Stimulated activated naive CD8-positive, alpha-beta T cell treated with anti-CD3 and anti-CD28 coated beads, Interleukin-15, amount 100 ng/mL, for 72 hours (primary cell): Measurements from ENCODE around the gene LRGUK.
"Not testable (repeated sequence)": the region's sequence is repeated elsewhere in the genome, so short reads cannot be mapped to it uniquely, and the experiment has no call there.

Experiments used
- ATAC-seq: fragments of 150-1000 bp; cut with Tn5 transposase; 2 replicates; pipeline ENCODE4 v1.10.0; 2021; ENCODE audit warnings: mild to moderate bottlenecking, moderate library complexity
- DNase-seq, 2 donors: peaks; one replicate each; pipeline ENCODE4 v3.0.0; 2021 to 2022
- H3K27ac Mint-ChIP-seq, 2 donors: one replicate each; pipeline ENCODE4 v1.8.0; 2022; ENCODE audit warnings: mild to moderate bottlenecking in 2 of 2, mixed read lengths in 2 of 2, moderate library complexity in 2 of 2
- H3K27me3 Mint-ChIP-seq: one replicate; pipeline ENCODE4 v1.8.0; 2022; ENCODE audit warnings: mixed read lengths
- H3K4me1 Mint-ChIP-seq: one replicate; pipeline ENCODE4 v1.8.0; 2022; ENCODE audit warnings: mild to moderate bottlenecking, mixed read lengths
- H3K4me3 Mint-ChIP-seq, 2 donors: one replicate each; pipeline ENCODE4 v1.8.0; 2022; ENCODE audit warnings: mild to moderate bottlenecking in 2 of 2, mixed read lengths in 2 of 2, moderate library complexity in 1 of 2
- H3K9me3 Mint-ChIP-seq, 2 donors: one replicate each; pipeline ENCODE4 v1.8.0; 2022; ENCODE audit warnings: mixed read lengths in 2 of 2

LRGUK gene

DNA sequence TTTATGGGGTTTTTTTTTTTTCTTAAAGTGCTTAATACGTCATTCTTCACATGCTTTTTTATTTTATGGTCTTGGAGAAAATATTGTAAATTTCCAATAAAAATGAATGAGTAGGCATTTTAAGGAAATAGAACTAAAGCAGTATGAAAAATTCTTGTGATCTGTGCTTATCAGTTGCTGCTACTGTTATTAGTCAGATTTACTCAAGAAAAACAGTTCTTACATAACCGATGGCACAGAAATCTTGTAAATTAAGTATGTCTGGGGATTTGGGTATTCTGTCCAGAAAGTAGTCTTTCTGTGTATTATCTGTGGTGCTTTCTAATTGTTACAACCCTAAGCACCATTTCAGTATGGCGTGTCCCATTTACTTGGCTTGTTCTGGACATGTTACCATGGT is 64.7 kb downstream of the LRGUK start:
- ATAC-seq, result no peak
- Mint-ChIP-seq H3K4me1 (no peaks in the 10 kb centered on the region), H3K4me3 (no peak overlapping the region), H3K27me3 (no peaks in the 10 kb centered on the region), H3K9me3 (no peaks in the 10 kb centered on the region), H3K27ac (no peak overlapping the region)
- no peak for DNase-seq

DNA sequence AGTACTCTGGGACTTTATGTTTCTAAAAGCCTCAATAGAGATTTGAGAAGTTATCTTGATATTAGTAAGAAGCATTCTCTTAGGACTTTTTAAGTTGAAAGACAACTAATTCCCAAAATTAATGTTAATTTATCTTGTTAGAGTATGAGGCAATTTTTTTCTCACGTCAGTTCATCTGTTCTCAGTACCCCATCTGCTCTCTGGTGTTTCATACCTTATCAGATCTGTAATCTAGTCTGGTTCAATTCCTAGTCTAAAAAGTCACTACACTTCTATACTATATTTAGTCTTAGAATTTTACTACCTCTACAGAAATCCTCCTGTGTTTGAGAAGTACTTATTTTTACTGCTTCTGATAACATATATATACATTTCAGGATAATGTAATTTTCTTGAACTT is 66.1 kb downstream of the LRGUK start:
- no peak overlapping the region for H3K27ac Mint-ChIP-seq
- DNase-seq (no peak), ATAC-seq (no peak)
- no peaks in the 10 kb centered on the region for H3K27me3 Mint-ChIP-seq
- no peak overlapping the region for H3K4me3 Mint-ChIP-seq
- H3K4me1 Mint-ChIP-seq, result no peaks in the 10 kb centered on the region
- H3K9me3 Mint-ChIP-seq, result no peaks in the 10 kb centered on the region

DNA sequence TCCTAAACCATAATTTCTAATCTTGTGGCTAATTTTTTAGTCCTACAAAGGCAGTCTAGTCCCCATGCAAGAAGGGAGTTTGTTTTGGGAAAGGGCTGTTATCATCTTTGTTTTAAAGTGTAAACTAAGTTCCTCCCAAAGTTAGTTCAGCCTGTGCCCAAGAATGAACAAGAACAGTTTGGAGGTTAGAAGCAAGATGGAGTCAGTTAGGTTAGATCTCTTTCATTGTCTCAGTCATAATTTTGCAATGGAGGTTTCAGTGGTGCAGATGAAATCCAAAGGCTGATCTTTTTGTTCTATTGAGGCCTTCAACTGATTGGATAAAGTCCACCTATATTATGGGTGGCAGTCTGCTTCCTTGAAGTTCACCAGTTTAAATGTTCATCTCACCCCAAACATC is 68.1 kb downstream of the LRGUK start:
- ATAC-seq, result no peak
- no peaks in the 10 kb centered on the region for H3K27me3 Mint-ChIP-seq
- H3K27ac Mint-ChIP-seq, result no peak overlapping the region

DNA sequence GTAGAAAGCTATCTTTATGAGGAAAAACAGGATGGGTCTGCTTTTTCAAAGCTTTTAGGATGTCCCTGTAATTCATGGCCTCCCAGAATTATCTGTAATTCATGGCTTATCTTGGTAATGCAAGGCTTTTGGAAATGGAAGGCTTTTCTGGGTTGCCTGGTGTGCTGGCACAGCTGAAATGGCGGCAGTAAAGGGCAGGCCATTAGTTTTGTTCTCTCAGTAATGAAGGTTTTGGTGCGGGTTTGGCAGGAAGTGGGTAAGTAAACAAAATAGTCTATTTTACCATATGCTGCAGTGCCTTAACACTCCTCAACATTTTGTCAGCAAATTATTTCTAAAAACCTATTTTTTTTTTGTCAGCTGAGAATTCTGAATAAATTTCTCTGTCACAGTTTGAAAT is 69.3 kb downstream of the LRGUK start:
- ATAC-seq, result no peak
- Mint-ChIP-seq H3K27me3 (no peaks in the 10 kb centered on the region), H3K4me3 (no peak overlapping the region), H3K27ac (no peak overlapping the region), H3K9me3 (no peaks in the 10 kb centered on the region), H3K4me1 (no peaks in the 10 kb centered on the region)
- no peak for DNase-seq

More for the DNA sequence above, 68.1 kb downstream of the LRGUK start:
- DNase-seq, result no peak
- Mint-ChIP-seq H3K9me3 (no peaks in the 10 kb centered on the region), H3K4me1 (no peaks in the 10 kb centered on the region), H3K4me3 (no peak overlapping the region)

DNA sequence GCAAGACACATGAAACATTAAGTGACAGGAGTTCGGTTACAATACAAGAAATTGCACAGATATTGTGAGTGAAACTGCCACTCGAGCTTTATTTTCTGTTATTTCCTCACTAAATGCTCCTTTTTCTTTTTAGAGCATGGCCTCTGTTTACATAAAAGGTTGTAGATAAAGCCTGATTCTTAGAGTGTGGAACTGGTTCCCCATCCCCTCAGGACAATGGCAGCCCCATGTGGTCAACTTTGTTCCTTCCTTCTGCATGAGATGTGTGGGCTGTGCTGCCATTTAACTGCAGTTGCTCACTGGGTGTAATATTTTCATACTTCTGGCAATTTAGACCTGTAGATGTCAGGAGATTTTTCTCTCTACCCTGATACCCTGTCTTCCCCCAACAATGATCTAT is 70.2 kb downstream of the LRGUK start:
- Mint-ChIP-seq H3K27me3 (no peaks in the 10 kb centered on the region), H3K4me3 (no peak overlapping the region), H3K27ac (no peak overlapping the region), H3K9me3 (no peaks in the 10 kb centered on the region), H3K4me1 (no peaks in the 10 kb centered on the region)
- ATAC-seq, result no peak
- no peak for DNase-seq

DNA sequence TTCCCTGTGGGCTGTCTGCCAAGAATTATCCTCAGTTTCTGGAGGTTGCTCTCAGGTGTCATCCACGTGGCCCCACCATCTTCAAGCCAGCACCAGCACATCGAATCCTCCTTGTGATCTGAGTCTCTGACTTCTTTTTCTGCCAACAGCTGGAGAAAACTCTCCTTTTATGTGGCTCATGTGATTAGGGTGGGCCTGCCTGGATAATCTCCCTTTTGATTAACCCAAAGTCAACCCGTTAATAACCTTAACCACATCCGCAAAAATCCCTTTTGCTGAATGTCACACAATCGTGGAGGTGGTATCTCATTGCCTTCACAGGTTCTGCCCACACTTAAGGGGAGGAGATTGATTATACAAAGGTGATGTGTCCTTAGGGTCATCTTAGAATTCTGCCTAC is 73.8 kb downstream of the LRGUK start:
- H3K9me3 Mint-ChIP-seq, result no peaks in the 10 kb centered on the region
- no peak overlapping the region for H3K27ac Mint-ChIP-seq
- ATAC-seq (no peak), DNase-seq (no peak)
- H3K27me3 Mint-ChIP-seq, result no peaks in the 10 kb centered on the region
- H3K4me3 Mint-ChIP-seq, result no peak overlapping the region
- no peaks in the 10 kb centered on the region for H3K4me1 Mint-ChIP-seq

DNA sequence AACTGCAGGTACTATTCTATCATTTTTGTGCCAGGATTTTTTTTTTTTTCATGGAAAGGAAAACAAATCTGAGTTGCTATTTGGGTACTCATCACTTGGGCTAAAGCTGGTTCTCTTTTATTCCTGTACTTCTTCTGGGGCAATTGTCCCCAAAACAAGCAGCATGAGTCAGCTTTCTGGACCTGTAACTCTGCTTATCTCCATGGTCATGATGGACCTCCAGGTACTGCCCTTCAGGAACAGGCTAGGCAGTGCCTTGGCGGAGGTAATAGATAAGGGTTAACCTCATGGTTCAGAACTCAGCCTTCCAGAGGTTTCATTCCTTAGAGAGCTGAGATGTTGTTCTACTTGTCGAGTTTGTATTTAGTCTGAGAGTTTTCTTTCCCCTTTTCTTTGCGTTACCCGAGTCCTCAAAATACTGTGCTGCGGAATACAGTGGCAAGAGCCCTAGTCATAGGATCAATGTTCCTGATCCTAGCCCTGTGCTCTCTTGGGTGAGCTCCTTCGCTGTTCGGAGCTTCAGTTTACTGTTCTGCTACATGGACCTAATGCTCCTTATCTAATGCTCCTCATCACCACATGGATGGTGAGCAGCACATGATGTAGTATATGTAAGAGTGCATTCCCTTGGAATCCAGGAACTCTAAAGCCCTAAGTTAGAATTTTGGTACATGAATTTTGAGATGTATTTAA is 74.6 kb downstream of the LRGUK start:
- no peak overlapping the region for H3K4me3 Mint-ChIP-seq
- DNase-seq (no peak), ATAC-seq (no peak)
- H3K9me3 Mint-ChIP-seq, result no peaks in the 10 kb centered on the region
- H3K4me1 Mint-ChIP-seq, result no peaks in the 10 kb centered on the region
- no peak overlapping the region for H3K27ac Mint-ChIP-seq
- H3K27me3 Mint-ChIP-seq, result no peaks in the 10 kb centered on the region

DNA sequence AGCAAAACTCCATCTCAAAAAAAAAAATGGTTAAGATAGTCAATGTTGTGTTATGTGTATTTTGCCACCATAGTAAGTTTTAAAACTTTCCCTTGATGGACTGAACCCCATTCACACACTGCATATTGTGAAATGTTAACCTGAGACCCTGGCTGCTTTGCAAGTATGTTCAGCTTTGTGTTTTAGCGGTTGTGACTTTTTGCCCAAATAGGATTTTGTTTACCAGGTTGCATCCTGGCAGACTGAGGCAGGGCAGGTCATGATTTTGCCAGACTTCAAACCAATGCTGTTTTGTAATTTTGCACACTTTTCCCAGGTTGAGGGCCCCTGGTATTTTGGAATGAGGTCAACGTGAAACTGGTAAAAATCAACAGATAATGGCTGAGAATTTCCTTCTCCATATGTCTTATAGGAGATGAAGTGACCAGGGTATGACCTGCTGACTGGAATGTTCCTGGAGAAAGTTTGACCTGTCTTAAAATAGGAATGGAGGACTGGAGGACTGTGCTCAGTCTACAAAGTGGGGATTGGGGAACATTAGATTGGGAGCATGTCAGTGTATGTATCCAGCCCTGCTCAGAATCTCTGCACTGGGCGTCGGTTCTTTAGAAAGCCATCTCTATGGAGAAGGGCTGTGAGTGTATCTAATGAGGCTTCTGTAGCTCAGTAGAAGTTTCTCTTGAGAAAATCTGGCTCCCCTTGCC is 76.2 kb downstream of the LRGUK start:
- no peaks in the 10 kb centered on the region for H3K27me3 Mint-ChIP-seq
- ATAC-seq, result no peak
- no peaks in the 10 kb centered on the region for H3K4me1 Mint-ChIP-seq
- H3K27ac Mint-ChIP-seq, result no peak overlapping the region
- no peaks in the 10 kb centered on the region for H3K9me3 Mint-ChIP-seq
- H3K4me3 Mint-ChIP-seq, result no peak overlapping the region
- DNase-seq, result no peak

DNA sequence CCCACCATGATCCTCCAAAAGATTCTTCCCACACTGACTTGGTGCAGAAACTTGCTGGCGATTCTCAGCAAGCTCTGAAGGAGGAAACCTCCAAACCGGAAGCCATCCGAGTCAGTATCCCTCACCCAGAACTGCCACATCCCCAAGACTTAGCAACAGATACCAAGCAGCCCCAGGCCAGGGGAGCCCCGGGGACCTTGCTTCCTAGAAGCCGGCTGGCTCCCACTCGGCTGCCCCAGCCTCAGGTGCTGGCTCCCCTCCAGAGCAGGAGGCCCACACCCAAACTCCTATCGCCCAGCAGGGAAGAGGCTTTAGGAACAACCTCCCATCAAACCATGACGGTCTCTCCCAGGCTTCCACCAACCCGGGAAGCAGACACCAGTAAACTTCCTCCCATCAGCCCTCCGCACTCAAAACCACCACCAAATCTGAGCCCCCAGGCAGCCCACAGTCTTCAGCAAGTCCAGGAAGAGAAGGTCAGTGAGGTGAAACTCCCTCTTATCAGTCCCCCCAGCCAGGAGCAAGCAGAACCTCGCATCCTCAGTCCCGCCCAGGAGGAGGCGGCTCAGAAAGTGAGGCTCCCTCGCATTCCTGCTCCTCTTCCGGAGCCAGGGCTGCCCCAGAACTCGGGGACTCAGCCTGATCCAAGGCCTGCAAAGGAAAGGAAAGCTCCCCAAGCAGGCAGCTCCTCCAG is 82.3 kb downstream of the LRGUK start:
- Mint-ChIP-seq H3K4me3 (no peak overlapping the region), H3K27ac (no peak overlapping the region), H3K9me3 (no peaks in the 10 kb centered on the region), H3K27me3 (peaks cover 24% of the 10 kb centered on the region), H3K4me1 (no peaks in the 10 kb centered on the region)
- no peak for DNase-seq
- no peak for ATAC-seq

DNA sequence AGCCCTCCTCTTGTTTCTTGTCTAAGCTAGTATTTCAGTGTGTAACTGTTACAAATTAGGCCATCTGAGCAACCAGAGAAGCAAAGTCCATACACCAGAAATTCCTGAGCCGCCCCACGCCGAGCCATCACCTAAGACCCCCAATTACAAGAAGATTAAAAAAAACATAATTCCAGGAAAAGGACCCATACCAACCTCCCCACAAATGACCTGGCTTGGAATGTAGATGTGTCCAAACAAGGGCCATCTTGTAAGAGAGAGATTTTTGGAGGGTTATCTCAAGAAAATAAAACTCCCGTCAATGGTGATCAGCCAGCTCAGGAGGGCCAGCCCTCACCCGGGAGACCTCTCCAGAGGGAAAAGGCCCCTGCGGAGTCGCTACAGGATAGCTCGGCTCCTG is 83.1 kb downstream of the LRGUK start:
- Mint-ChIP-seq H3K27me3 (peaks cover 24% of the 10 kb centered on the region), H3K4me1 (no peaks in the 10 kb centered on the region), H3K9me3 (no peaks in the 10 kb centered on the region), H3K4me3 (no peak overlapping the region), H3K27ac (no peak overlapping the region)
- DNase-seq (no peak), ATAC-seq (no peak)

DNA sequence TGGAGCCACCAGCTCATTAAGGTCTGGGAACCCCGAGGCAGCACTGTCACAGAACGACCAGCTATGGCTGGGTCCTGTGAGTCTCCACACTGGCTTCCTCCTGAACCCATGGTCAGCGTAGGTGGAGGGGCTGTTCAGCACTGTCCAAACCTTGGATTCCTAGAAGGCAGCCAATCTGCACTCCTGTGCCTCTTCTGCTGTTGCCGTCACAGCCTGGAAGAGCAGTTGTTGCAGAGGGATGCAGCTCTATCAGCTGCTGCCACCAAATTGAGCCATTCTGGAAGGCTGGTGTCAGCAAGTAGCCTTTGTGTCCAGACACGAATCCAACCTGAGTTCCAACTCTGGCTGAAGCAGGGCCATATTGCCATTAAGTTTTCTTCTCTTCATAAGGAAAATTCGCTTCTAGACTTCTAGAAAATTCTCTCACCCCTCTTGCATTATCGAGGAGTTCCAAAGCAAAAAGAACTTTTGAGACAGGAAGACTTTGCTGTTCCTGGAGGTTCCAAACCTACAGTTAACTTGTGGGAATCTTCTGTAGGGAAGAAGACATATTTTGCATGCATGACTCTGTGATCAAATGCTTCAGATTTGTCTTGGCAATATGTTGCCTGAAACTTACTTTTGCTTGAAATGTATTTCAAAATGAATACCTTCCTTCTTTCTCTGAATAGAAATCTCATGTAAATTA is 84.0 kb downstream of the LRGUK start:
- Mint-ChIP-seq H3K9me3 (no peaks in the 10 kb centered on the region), H3K27me3 (peaks cover 24% of the 10 kb centered on the region), H3K4me3 (no peak overlapping the region), H3K27ac (peak overlapping the region in 1 of 2 donors; percentile 69), H3K4me1 (no peaks in the 10 kb centered on the region)
- ATAC-seq, result peak; percentile 28
- no peak for DNase-seq

DNA sequence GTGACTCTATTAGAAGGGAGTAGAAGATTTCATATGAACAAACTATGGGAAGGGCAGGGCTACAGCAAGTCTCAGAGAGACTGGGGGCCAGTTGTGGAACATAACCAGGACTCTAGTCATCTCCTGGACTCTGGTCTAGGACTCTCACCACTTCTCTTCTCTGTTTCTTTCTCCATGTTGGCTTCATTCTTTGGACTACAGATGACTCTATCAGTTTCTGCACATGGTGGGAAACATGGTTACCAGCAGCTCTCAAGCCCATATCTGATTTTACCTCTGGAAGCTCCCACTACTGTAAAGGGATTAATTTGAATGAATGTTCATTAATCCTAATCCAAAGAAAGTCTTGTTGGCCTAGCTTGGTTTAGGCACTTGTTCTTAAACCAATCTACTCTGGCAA is 84.7 kb downstream of the LRGUK start:
- Mint-ChIP-seq H3K27me3 (peaks cover 24% of the 10 kb centered on the region), H3K9me3 (no peaks in the 10 kb centered on the region), H3K4me3 (no peak overlapping the region), H3K4me1 (no peaks in the 10 kb centered on the region), H3K27ac (peak overlapping the region in 1 of 2 donors; percentile 69)
- ATAC-seq (no peak), DNase-seq (no peak)

DNA sequence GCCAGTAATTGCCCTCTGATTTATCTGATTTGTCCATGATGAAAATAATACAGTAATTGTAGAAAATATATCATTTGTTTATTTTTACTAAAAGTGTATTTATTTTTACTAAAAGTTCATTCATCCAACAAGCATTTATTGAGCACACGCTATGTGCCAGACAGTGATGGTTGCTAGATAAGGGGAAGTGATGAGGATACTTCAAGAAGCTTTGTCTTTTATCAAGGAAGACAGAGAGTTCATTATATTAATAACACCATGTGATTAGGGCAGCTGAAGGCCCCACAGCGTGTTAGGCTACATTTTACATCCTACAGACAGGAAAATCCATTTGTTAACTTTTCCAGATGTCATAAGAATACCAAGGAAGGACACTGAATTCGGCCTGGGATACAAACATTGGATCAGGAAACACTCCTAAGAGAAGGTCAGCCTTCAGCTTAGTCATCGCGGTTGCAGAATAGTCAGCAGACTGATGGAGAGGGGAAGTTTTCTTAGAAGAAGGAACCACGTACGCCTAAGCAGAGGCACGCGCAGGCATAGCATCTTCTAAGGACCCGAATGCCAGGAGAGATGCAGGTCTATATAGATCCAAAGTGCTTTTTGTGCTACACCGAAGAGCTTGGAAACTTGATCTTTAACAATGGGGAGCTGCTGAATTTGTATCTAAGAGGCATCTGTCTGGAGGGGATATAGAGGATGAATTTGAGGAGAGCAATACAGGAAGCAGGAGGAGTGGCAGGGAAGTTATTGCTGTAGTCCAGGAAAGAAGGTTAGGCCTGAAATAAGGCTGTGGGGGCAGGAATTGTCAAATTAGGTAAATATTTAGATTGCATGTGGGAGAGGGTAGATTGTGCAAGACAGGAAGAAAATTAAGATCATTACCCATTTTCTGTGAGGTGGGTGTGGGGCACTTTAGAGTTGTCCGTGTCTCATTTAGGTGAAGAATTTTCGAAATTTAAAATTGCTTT is 85.7 kb downstream of the LRGUK start:
- Mint-ChIP-seq H3K27me3 (peaks cover 24% of the 10 kb centered on the region), H3K4me1 (no peaks in the 10 kb centered on the region), H3K9me3 (no peaks in the 10 kb centered on the region), H3K4me3 (no peak overlapping the region), H3K27ac (no peak overlapping the region)
- ATAC-seq (no peak), DNase-seq (no peak)

DNA sequence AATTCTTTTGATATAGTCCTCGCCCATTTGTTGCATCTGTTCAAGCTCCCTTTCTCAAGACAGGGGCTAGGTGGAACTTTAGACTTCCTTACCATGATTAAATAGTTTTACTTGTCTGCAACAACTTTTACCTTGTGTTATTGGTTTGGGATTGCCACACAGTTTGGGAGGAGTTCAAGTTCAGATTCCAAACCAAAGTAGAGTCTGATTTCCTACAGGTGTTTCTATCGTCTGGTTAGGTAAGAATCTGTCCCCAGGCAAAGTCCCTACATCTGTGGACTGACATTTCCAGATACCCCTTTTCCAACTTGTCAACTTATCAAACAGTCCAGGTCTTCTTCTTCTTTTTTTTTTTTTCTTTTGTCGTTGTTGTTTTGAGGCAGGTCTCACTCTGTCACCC is 93.1 kb downstream of the LRGUK start:
- ATAC-seq, result no peak
- no peak for DNase-seq
- H3K9me3 Mint-ChIP-seq, result no peaks in the 10 kb centered on the region

DNA sequence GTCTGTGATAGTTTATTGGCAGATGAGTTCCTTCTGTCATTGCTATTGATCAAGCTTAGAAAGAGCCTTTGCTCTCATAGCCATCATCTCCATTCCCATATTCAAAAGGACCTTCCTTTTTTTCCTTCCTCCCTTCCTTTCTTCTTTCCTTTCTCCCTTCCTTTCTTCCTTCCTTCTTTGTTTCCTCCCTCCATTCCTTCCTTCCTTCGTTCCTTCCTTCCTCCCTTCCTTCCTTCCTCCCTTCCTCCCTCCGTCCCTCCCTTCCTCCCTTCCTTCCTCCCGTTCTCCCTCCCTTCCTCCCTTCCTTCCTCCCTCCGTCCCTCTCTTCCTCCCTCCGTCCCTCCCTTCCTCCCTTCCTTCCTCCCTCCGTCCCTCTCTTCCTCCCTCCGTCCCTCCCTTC is 104.2 kb downstream of the LRGUK start:
- H3K4me1 Mint-ChIP-seq, DNase-seq, H3K4me3 Mint-ChIP-seq, H3K9me3 Mint-ChIP-seq, ATAC-seq, H3K27ac Mint-ChIP-seq: not testable (repeated sequence)
- H3K27me3 Mint-ChIP-seq, result peaks cover 14% of the 10 kb centered on the region

More for the DNA sequence above, 93.1 kb downstream of the LRGUK start:
- H3K4me3 Mint-ChIP-seq, result no peak overlapping the region
- H3K27me3 Mint-ChIP-seq, result peaks cover 18% of the 10 kb centered on the region
- no peaks in the 10 kb centered on the region for H3K4me1 Mint-ChIP-seq
- no peak overlapping the region for H3K27ac Mint-ChIP-seq
